Smooth muscle cell (in vitro differentiated cells): ENCODE data around the gene ATP9B. TPM values are rescaled to one million over a fixed set of nuclear protein-coding genes. Genes with fewer than 3 reads are reported as not detected.

Experiments used
- DNase-seq: peaks from one replicate; lab custom pipeline; 2025; ENCODE audit not compliant: unreplicated experiment; lab: John Stamatoyannopoulos, UW
- H2AFZ ChIP-seq: fragments of 200-600 bp; sonication (generic); 2 replicates; pipeline ENCODE4 v1.6.0; 2016; ENCODE audit warnings: antibody characterized with exemption, low read depth, mild to moderate bottlenecking
- H3F3A ChIP-seq: fragments of 200-600 bp; sonication (generic); 2 replicates; pipeline ENCODE4 v1.6.0; 2017; ENCODE audit warnings: antibody characterized with exemption, low read depth
- H3K27ac ChIP-seq: fragments of 200-600 bp; sonication (generic); 2 replicates; pipeline ENCODE4 v1.5.1; 2016; ENCODE audit warnings: low read depth, mild to moderate bottlenecking
- H3K27me3 ChIP-seq: fragments of 200-600 bp; sonication (generic); 2 replicates; pipeline ENCODE4 v1.6.1; 2016; ENCODE audit warnings: low read depth, mild to moderate bottlenecking
- H3K36me3 ChIP-seq: fragments of 200-600 bp; sonication (generic); 2 replicates; pipeline ENCODE4 v1.5.1; 2016; ENCODE audit warnings: low read depth
- H3K4me1 ChIP-seq: fragments of 200-600 bp; sonication (generic); 2 replicates; pipeline ENCODE4 v1.5.1; 2016; ENCODE audit warnings: low read depth
- H3K4me2 ChIP-seq: fragments of 200-600 bp; sonication (generic); 2 replicates; pipeline ENCODE4 v1.6.0; 2016; ENCODE audit warnings: mild to moderate bottlenecking
- H3K4me3 ChIP-seq: fragments of 200-600 bp; sonication (generic); 2 replicates; pipeline ENCODE4 v1.5.1; 2016; ENCODE audit warnings: mild to moderate bottlenecking
- H3K79me2 ChIP-seq: fragments of 200-600 bp; sonication (generic); 2 replicates; pipeline ENCODE4 v1.6.0; 2016; ENCODE audit warnings: low read depth, mild to moderate bottlenecking
- H3K9ac ChIP-seq: fragments of 200-600 bp; sonication (generic); 2 replicates; pipeline ENCODE4 v1.6.0; 2016; ENCODE audit warnings: low read depth
- H3K9me3 ChIP-seq: fragments of 200-600 bp; sonication (generic); replicated peaks from 2 replicates; pipeline ENCODE4 v1.5.1; 2016; ENCODE audit warnings: low read depth
- H4K20me1 ChIP-seq: fragments of 200-600 bp; sonication (generic); 2 replicates; pipeline ENCODE4 v1.6.0; 2016; ENCODE audit warnings: low read depth
- CTCF ChIP-seq: fragments of 200-600 bp; sonication (generic); IDR thresholded peaks from 2 replicates; pipeline ENCODE4 v1.5.1; 2017; ENCODE audit warnings: borderline replicate concordance, mild to moderate bottlenecking, antibody characterized with exemption; ENCODE audit not compliant: insufficient read depth, poor library complexity, severe bottlenecking
- WGBS: methylation state at CpG from one replicate; pipeline ENCODE4 v1.1.7; 2016; ENCODE audit warnings: low lambda C conversion rate; 5-methylcytosine and 5-hydroxymethylcytosine counted together
- polyA plus RNA-seq: library from polyadenylated mRNA; unstranded; fragments of >200 nt; fragmentation: Nextera tagmentation; extraction: Ambion mirVana; gene quantifications from 2 replicates; pipeline ENCODE4 v1.2.1, GENCODE V29; 2016
- total RNA-seq: library from RNA; depleted of rRNA; stranded (reverse); fragments of >200 nt; gene quantifications from 2 replicates; pipeline ENCODE4 v1.2.3, GENCODE V29; 2014

The ATP9B gene
- total and polyA plus RNA-seq, 2 experiments from 2014 or later: 6.1 to 16.4 TPM

- no peaks in the 10 kb centered on the region for H3K4me1 ChIP-seq
- no peaks in the 10 kb centered on the region for H3F3A ChIP-seq
- no peak overlapping the region for H2AFZ ChIP-seq
- H3K27me3 ChIP-seq: no peaks in the 10 kb centered on the region
- no peak overlapping the region for H3K9ac ChIP-seq
- H3K27ac ChIP-seq: peak overlapping the region; percentile 53
- WGBS: 77% methylated on average over 20 of the region's 20 CpGs
- H4K20me1 ChIP-seq: no peaks in the 10 kb centered on the region
- no peak overlapping the region for H3K4me3 ChIP-seq
- no peaks in the 10 kb centered on the region for H3K36me3 ChIP-seq
- H3K4me2 ChIP-seq: no peak overlapping the region
- H3K79me2 ChIP-seq: no peaks in the 10 kb centered on the region
- no peak for DNase-seq
- H3K9me3 ChIP-seq: no peaks in the 10 kb centered on the region
- TF ChIP-seq CTCF: no peak
These were observed 292.8 kb downstream of the ATP9B start for GRCh38 chr18:79361766-79362522.

GRCh38 chr18:79365701-79366100, 296.5 kb downstream of the ATP9B start:
- TF ChIP-seq CTCF: no peak
- WGBS: 96% methylated on average over 13 of the region's 13 CpGs
- H3K36me3 ChIP-seq: no peaks in the 10 kb centered on the region
- H3K9me3 ChIP-seq: no peaks in the 10 kb centered on the region
- H3K27me3 ChIP-seq: no peaks in the 10 kb centered on the region
- no peak for DNase-seq
- no peaks in the 10 kb centered on the region for H4K20me1 ChIP-seq
- H3K4me1 ChIP-seq: no peaks in the 10 kb centered on the region
- H3F3A ChIP-seq: no peaks in the 10 kb centered on the region
- H3K9ac ChIP-seq: no peak overlapping the region
- no peak overlapping the region for H3K4me3 ChIP-seq
- H3K79me2 ChIP-seq: no peaks in the 10 kb centered on the region
- no peak overlapping the region for H2AFZ ChIP-seq
- no peak overlapping the region for H3K27ac ChIP-seq
- H3K4me2 ChIP-seq: no peak overlapping the region

- H3K4me1 ChIP-seq: no peaks in the 10 kb centered on the region
- DNase-seq: no peak
- H3K4me3 ChIP-seq: no peak overlapping the region
- H3K4me2 ChIP-seq: peak overlapping the region; percentile 59
- no peaks in the 10 kb centered on the region for H3K27me3 ChIP-seq
- TF ChIP-seq CTCF: no peak
- H3K36me3 ChIP-seq: no peaks in the 10 kb centered on the region
- no peak overlapping the region for H2AFZ ChIP-seq
- H4K20me1 ChIP-seq: no peaks in the 10 kb centered on the region
- WGBS: 63% methylated on average over 29 of the region's 29 CpGs
- no peaks in the 10 kb centered on the region for H3K9me3 ChIP-seq
- H3K79me2 ChIP-seq: no peaks in the 10 kb centered on the region
- H3K9ac ChIP-seq: no peak overlapping the region
- H3K27ac ChIP-seq: no peak overlapping the region
- H3F3A ChIP-seq: no peaks in the 10 kb centered on the region
These were observed 297.2 kb downstream of the ATP9B start for GRCh38 chr18:79366177-79367094.
